ENCODE results near the gene ZDHHC20. TPM values are rescaled to one million over a fixed set of nuclear protein-coding genes. Genes with fewer than 3 reads are reported as not detected.
A peak's percentile ranks its signal among the peaks of the same experiment; 100 is the strongest.

The ZDHHC20 gene
- total RNA-seq, 1 donor from 2014 or later: 50.6 TPM

- Mint-ChIP-seq H3K4me3 (ENCODE audit: unreplicated experiment) (no peak overlapping the region), H3K4me1 (ENCODE audit: unreplicated experiment) (no peaks in the 10 kb centered on the region), H3K27me3 (ENCODE audit: unreplicated experiment) (no peaks in the 10 kb centered on the region), H3K27ac (ENCODE audit: unreplicated experiment) (no peak overlapping the region), H3K36me3 (ENCODE audit: unreplicated experiment) (no peaks in the 10 kb centered on the region), H3K9me3 (ENCODE audit: unreplicated experiment) (peaks cover 16% of the 10 kb centered on the region)
- TF ChIP-seq CTCF (IDR thresholded peaks at IDR 0.05): no peak
- peak; percentile 51 for DNase-seq (ENCODE audit: extremely low spot score, unreplicated experiment)
Measured at GRCh38 chr13:21360463-21360862, 98.6 kb downstream of the ZDHHC20 start.

- TF ChIP-seq CTCF (IDR thresholded peaks at IDR 0.05): no peak
- H3K27me3 Mint-ChIP-seq (ENCODE audit: unreplicated experiment): no peaks in the 10 kb centered on the region
- no peak overlapping the region for H3K4me3 Mint-ChIP-seq (ENCODE audit: unreplicated experiment)
- H3K9me3 Mint-ChIP-seq (ENCODE audit: unreplicated experiment): peaks cover 16% of the 10 kb centered on the region
- peak; percentile 73 for DNase-seq (ENCODE audit: extremely low spot score, unreplicated experiment)
- H3K4me1 Mint-ChIP-seq (ENCODE audit: unreplicated experiment): no peaks in the 10 kb centered on the region
- no peaks in the 10 kb centered on the region for H3K36me3 Mint-ChIP-seq (ENCODE audit: unreplicated experiment)
- no peak overlapping the region for H3K27ac Mint-ChIP-seq (ENCODE audit: unreplicated experiment)
Measured at GRCh38 chr13:21359855-21360254, 99.2 kb downstream of the ZDHHC20 start.

- no peak for DNase-seq (ENCODE audit: extremely low spot score, unreplicated experiment)
- Mint-ChIP-seq H3K4me3 (ENCODE audit: unreplicated experiment) (no peak overlapping the region), H3K27ac (ENCODE audit: unreplicated experiment) (no peak overlapping the region), H3K4me1 (ENCODE audit: unreplicated experiment) (no peaks in the 10 kb centered on the region), H3K9me3 (ENCODE audit: unreplicated experiment) (peaks cover 10% of the 10 kb centered on the region), H3K36me3 (ENCODE audit: unreplicated experiment) (peaks cover 3% of the 10 kb centered on the region), H3K27me3 (ENCODE audit: unreplicated experiment) (no peaks in the 10 kb centered on the region)
- TF ChIP-seq CTCF (IDR thresholded peaks at IDR 0.05): no peak
Measured at GRCh38 chr13:21355304-21355703, 103.8 kb downstream of the ZDHHC20 start.

GRCh38 chr13:21354721-21355120 lies 104.4 kb downstream of the ZDHHC20 start:
- no peak for TF ChIP-seq CTCF (IDR thresholded peaks at IDR 0.05)
- Mint-ChIP-seq H3K9me3 (ENCODE audit: unreplicated experiment) (peaks cover 10% of the 10 kb centered on the region), H3K4me1 (ENCODE audit: unreplicated experiment) (no peaks in the 10 kb centered on the region), H3K36me3 (ENCODE audit: unreplicated experiment) (peaks cover 3% of the 10 kb centered on the region), H3K4me3 (ENCODE audit: unreplicated experiment) (no peak overlapping the region), H3K27me3 (ENCODE audit: unreplicated experiment) (no peaks in the 10 kb centered on the region), H3K27ac (ENCODE audit: unreplicated experiment) (no peak overlapping the region)
- no peak for DNase-seq (ENCODE audit: extremely low spot score, unreplicated experiment)

GRCh38 chr13:21348488-21349120 lies 110.5 kb downstream of the ZDHHC20 start:
- H3K27me3 Mint-ChIP-seq (ENCODE audit: unreplicated experiment): no peaks in the 10 kb centered on the region
- H3K27ac Mint-ChIP-seq (ENCODE audit: unreplicated experiment): no peak overlapping the region
- no peaks in the 10 kb centered on the region for H3K9me3 Mint-ChIP-seq (ENCODE audit: unreplicated experiment)
- TF ChIP-seq CTCF (IDR thresholded peaks at IDR 0.05): no peak
- no peaks in the 10 kb centered on the region for H3K4me1 Mint-ChIP-seq (ENCODE audit: unreplicated experiment)
- no peak overlapping the region for H3K4me3 Mint-ChIP-seq (ENCODE audit: unreplicated experiment)
- no peaks in the 10 kb centered on the region for H3K36me3 Mint-ChIP-seq (ENCODE audit: unreplicated experiment)
- no peak for DNase-seq (ENCODE audit: extremely low spot score, unreplicated experiment)
